ENCODE results near the gene PLCB4.

Gene PLCB4

DNA sequence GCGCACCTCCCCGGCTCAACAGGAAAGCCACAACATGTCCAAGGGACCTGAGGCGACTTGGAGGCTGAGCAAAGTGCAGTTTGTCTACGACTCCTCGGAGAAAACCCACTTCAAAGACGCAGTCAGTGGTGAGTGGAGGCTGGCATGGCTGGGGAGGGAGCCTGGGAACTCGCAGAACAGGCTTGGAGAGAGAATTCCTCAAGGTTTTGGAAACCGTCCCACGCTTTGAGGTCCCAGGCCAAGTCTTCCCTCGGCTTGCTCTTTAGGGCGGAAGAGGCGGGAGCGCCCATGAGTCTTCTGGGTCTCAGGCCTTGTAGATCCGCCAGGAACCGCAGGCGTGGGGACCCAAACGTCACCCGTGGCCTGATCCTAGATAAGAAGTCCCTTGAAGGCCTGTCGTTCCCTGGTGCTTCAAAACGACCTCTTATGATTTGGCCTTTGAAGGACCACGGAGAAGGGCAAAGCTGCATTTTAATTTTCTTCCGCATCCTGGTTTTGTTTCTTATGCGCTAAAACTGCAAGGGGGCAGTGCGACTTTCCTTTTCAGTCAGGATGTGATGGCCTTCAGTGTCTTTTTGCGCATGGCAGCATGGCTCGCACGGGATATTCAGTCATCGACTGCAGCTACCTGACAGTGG, 447.5 kb downstream of the PLCB4 start:
- TF ChIP-seq, protein P1, sequence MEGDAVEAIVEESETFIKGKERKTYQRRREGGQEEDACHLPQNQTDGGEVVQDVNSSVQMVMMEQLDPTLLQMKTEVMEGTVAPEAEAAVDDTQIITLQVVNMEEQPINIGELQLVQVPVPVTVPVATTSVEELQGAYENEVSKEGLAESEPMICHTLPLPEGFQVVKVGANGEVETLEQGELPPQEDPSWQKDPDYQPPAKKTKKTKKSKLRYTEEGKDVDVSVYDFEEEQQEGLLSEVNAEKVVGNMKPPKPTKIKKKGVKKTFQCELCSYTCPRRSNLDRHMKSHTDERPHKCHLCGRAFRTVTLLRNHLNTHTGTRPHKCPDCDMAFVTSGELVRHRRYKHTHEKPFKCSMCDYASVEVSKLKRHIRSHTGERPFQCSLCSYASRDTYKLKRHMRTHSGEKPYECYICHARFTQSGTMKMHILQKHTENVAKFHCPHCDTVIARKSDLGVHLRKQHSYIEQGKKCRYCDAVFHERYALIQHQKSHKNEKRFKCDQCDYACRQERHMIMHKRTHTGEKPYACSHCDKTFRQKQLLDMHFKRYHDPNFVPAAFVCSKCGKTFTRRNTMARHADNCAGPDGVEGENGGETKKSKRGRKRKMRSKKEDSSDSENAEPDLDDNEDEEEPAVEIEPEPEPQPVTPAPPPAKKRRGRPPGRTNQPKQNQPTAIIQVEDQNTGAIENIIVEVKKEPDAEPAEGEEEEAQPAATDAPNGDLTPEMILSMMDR (IDR thresholded peaks at IDR 0.05; ENCODE audit: control insufficient read depth, extremely low read depth, insufficient read depth), result no peak
- H3K4me3 ChIP-seq (ENCODE audit: low read depth, low read length), result no peak overlapping the region
- DNase-seq (ENCODE audit: low read depth), result peak; percentile 38

DNA sequence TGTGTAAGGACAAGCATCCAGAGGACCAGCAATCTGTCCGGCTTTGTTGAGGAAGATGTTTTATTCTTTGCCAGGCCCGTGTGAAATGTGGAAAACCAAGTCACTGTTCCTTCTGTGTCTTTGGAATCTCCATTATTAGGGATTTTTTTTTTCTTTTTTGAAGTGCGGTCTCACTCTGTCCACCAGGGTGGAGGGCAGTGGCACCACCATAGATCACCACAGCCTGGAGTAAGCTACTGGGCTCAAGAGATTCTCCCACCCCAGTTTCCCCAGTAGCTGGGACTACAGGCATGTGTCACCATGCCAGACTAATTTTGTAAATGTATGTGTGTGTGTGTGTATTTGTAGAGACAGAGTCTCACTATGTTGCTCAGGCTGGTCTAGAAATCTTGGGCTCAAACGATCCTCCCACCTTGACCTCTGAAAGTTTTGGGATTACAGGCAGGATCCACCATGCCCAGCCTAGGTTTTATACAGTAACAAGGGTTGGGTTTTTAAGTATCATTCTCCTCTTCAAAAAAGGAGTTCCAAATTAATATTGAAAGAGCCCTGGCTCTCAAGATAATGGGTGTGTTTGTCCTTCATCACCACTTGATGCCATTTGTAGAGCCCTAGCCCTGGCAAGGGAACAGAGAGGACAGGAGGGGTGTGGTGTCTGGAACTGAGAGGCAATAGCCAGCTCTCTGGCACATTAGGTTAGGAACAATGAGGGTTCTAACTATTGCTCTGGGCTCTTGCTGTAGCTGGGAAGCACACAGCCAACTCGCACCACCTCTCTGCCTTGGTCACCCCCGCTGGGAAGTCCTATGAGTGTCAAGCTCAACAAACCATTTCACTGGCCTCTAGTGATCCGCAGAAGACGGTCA, 448.6 kb downstream of the PLCB4 start:
- no peak for DNase-seq (ENCODE audit: low read depth)
- TF ChIP-seq, protein P1 (IDR thresholded peaks at IDR 0.05; ENCODE audit: control insufficient read depth, extremely low read depth, insufficient read depth), result no peak
- H3K4me3 ChIP-seq (ENCODE audit: low read depth, low read length), result no peak overlapping the region

DNA sequence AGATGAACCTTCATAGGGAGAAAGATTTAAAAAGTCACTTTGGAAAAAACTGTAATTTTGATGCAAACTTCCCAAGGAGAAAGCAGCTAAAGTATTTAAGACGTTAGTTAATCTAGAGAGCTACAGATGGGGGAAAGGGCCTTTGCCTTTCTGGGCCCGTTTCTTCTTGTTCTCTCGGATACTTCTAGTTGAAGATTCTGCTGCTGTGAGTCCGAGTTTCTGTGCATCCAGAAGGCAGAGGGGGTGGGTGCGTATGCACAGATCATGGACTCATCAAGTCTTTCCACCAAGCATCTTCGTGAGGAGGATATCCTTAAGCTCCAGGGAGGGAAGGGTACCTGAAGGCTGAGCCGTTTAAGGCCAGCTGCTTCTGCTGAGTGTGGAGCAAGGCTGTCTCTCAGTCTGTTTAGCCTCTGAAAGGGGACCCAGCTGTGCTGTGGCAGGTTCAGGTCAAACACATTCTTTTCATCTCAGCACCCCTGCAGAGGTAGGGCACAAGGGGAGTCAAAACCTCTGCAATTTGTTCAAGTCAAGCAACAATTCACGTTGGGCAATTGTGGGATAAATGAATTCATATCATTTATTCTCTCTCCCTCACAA, 449.8 kb downstream of the PLCB4 start:
- TF ChIP-seq, protein P1 (IDR thresholded peaks at IDR 0.05; ENCODE audit: control insufficient read depth, extremely low read depth, insufficient read depth), result no peak
- H3K4me3 ChIP-seq (ENCODE audit: low read depth, low read length), result no peak overlapping the region
- DNase-seq (ENCODE audit: low read depth), result no peak

DNA sequence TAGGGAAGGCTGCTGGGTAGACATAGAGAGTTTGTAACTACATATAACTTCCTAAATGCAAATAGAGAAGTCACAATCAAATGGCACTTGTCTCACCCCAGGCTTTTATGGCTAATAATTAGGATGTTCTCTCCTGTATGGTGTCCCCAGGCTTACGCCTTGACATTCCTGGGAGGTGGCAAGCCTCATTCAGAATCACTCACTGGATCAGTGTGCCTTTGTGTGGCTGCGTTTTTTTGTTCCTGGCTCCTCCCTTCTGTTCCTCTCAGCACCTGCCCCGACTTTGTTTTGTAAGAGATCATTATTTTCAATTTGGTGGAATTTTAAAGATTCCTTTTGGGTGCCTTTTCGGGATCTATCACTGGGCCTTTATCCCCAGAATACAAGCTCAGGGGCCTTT, 451.2 kb downstream of the PLCB4 start:
- no peak for DNase-seq (ENCODE audit: low read depth)
- H3K4me3 ChIP-seq (ENCODE audit: low read depth, low read length), result no peak overlapping the region
- TF ChIP-seq, protein P1 (IDR thresholded peaks at IDR 0.05; ENCODE audit: control insufficient read depth, extremely low read depth, insufficient read depth), result no peak

DNA sequence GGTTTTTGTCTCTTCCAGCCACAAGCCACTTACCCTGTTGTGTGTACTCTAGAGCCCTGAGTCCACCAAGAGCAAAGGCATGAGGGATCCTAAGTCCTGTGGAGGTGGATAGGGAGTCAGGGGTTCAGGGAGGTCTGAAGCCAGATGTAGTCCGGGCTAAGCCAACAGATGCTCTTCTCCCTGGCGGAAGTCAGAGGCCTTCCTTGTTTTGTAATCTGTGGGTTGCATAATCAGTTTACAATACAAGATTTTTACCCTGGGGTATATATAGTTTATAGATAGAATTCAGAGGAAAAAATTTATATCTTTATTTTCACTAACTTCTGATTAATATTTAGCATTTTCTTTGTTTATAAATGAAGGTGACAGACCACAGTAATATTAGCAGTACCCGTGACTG, 454.7 kb downstream of the PLCB4 start:
- no peak for DNase-seq (ENCODE audit: low read depth)
- no peak overlapping the region for H3K4me3 ChIP-seq (ENCODE audit: low read depth, low read length)
- TF ChIP-seq, protein P1 (IDR thresholded peaks at IDR 0.05; ENCODE audit: control insufficient read depth, extremely low read depth, insufficient read depth), result no peak
